Gastrocnemius medialis (tissue), 4 donors: ENCODE data around the gene PCSK4.

Experiments used
- CTCF ChIP-seq, 5 experiments: fragments of 450-650 bp in 3 of 5; fragments of 200-600 bp in 2 of 5; sonication (generic) in 2 of 5; IDR thresholded peaks in 4 of 5; conservative IDR thresholded peaks in 1 of 5; 1 replicate in 4 of 5; 2 replicates in 1 of 5; pipeline ENCODE4 v1.5.1; 2016 to 2019; ENCODE audit warnings: antibody characterized with exemption in 5 of 5, mild to moderate bottlenecking in 3 of 5, moderate library complexity in 3 of 5
- POLR2A ChIP-seq, 2 donors: fragments of 450-650 bp; IDR thresholded peaks; one replicate each; pipeline ENCODE4 v1.6.1; 2017; ENCODE audit warnings: antibody characterized with exemption in 2 of 2, mild to moderate bottlenecking in 2 of 2, moderate library complexity in 2 of 2

- TF ChIP-seq CTCF (IDR thresholded peaks at IDR 0.05 in 4 of 5, conservative IDR thresholded peaks at IDR 0.05 in 1 of 5) (no peak), POLR2A (IDR thresholded peaks at IDR 0.05) (no peak)
Observed at GRCh38 chr19:1486720-1487575, 3.2 kb downstream of the PCSK4 start.
